COLO668 (cell line): Measurements from ENCODE around the gene POTEM.
"Not testable (repeated sequence)": the region's sequence is repeated elsewhere in the genome, so short reads cannot be mapped to it uniquely, and the experiment has no call there.

Experiments
- DNase-seq: peaks from one replicate; lab custom pipeline; 2025; ENCODE audit not compliant: unreplicated experiment; lab: John Stamatoyannopoulos, UW

Gene POTEM

GRCh38 chr14:18967134-18967533, at the start of gene POTEM:
POTEM (plus strand) TSS chr14:18967434; CDS start chr14:18967486, 52 bp downstream.
- not testable (repeated sequence) for DNase-seq

GRCh38 chr14:18918345-18918744, 48.9 kb upstream of the POTEM start:
- DNase-seq, result not testable (repeated sequence)

- DNase-seq, result not testable (repeated sequence)
Measured at GRCh38 chr14:18920052-18920451, 47.2 kb upstream of the POTEM start.

GRCh38 chr14:18921055-18921701, 46.1 kb upstream of the POTEM start:
- not testable (repeated sequence) for DNase-seq

- DNase-seq, result not testable (repeated sequence)
Measured at GRCh38 chr14:18936848-18937247, 30.4 kb upstream of the POTEM start.

GRCh38 chr14:18938733-18939132, 28.5 kb upstream of the POTEM start:
- not testable (repeated sequence) for DNase-seq

GRCh38 chr14:18949939-18950338, 17.3 kb upstream of the POTEM start:
- not testable (repeated sequence) for DNase-seq

- DNase-seq, result not testable (repeated sequence)
Measured at GRCh38 chr14:18953085-18953484, 14.1 kb upstream of the POTEM start.

- not testable (repeated sequence) for DNase-seq
Measured at GRCh38 chr14:18955816-18956215, 11.4 kb upstream of the POTEM start.

GRCh38 chr14:18961576-18961975, 5.7 kb upstream of the POTEM start:
- DNase-seq, result not testable (repeated sequence)

GRCh38 chr14:18962143-18962542, 5.1 kb upstream of the POTEM start:
- not testable (repeated sequence) for DNase-seq

GRCh38 chr14:18963276-18963675, 4.0 kb upstream of the POTEM start:
- DNase-seq, result not testable (repeated sequence)

GRCh38 chr14:18964878-18965277, 2.4 kb upstream of the POTEM start:
- DNase-seq, result not testable (repeated sequence)

- not testable (repeated sequence) for DNase-seq
Measured at GRCh38 chr14:19002566-19002965, 35.3 kb downstream of the POTEM start.

- DNase-seq, result not testable (repeated sequence)
Measured at GRCh38 chr14:19006490-19006889, 39.3 kb downstream of the POTEM start.

- DNase-seq, result not testable (repeated sequence)
Measured at GRCh38 chr14:19007678-19008077, 40.4 kb downstream of the POTEM start.

- DNase-seq, result not testable (repeated sequence)
Measured at GRCh38 chr14:19011029-19011428, 43.8 kb downstream of the POTEM start.

- not testable (repeated sequence) for DNase-seq
Measured at GRCh38 chr14:19011703-19012102, 44.5 kb downstream of the POTEM start.

GRCh38 chr14:19015185-19015584, 48.0 kb downstream of the POTEM start:
- DNase-seq, result not testable (repeated sequence)

GRCh38 chr14:19025080-19025589, 57.9 kb downstream of the POTEM start:
- not testable (repeated sequence) for DNase-seq

GRCh38 chr14:19026649-19027351, 59.6 kb downstream of the POTEM start:
- not testable (repeated sequence) for DNase-seq

GRCh38 chr14:19027895-19028294, 60.7 kb downstream of the POTEM start:
- not testable (repeated sequence) for DNase-seq
